Loucy (cell line): ENCODE data around the gene PER2.

Source experiments
- CTCF ChIP-seq: fragments of 200-600 bp; sonication (generic); conservative IDR thresholded peaks from 2 replicates; pipeline ENCODE4 v1.5.1; 2014; ENCODE audit warnings: mild to moderate bottlenecking, antibody characterized with exemption, low read length
- EZH2phosphoT487 ChIP-seq: fragments of 200-600 bp; IDR thresholded peaks from 2 replicates; pipeline ENCODE4 v1.6.1; 2018; ENCODE audit warnings: antibody characterized with exemption, mild to moderate bottlenecking, moderate library complexity, borderline replicate concordance

- TF ChIP-seq CTCF (no peak), EZH2phosphoT487 (no peak)
Observed at GRCh38 chr2:238255636-238256035, 32.8 kb downstream of the PER2 start.
